Tibial nerve (tissue), 4 donors: ENCODE measurements around the gene CADPS2. TPM values are rescaled to one million over a fixed set of nuclear protein-coding genes. Genes with fewer than 3 reads are reported as not detected.

Experiments
- DNase-seq, 2 donors: peaks; one replicate each; pipeline ENCODE4 v3.0.0-alpha.2; 2019; ENCODE audit warnings: low spot score in 2 of 2
- H3K27ac ChIP-seq, 4 donors: fragments of 200-600 bp; sonication (generic) in 3 of 4; one replicate each; pipeline ENCODE4 v1.5.1; 2017 to 2019; ENCODE audit warnings: mild to moderate bottlenecking in 1 of 4
- H3K27me3 ChIP-seq, 2 donors: fragments of 200-600 bp; sonication (generic) in 1 of 2; one replicate each; pipeline versions ENCODE4 v1.5.1 to v1.6.0; 2017 to 2019
- H3K36me3 ChIP-seq, 3 donors: fragments of 200-600 bp; sonication (generic); one replicate each; pipeline ENCODE4 v1.5.1; 2018 to 2019
- H3K4me1 ChIP-seq, 4 donors: fragments of 200-600 bp; sonication (generic) in 3 of 4; one replicate each; pipeline ENCODE4 v1.5.1; 2017 to 2019
- H3K4me3 ChIP-seq, 4 donors: fragments of 200-600 bp; sonication (generic) in 3 of 4; one replicate each; pipeline ENCODE4 v1.5.1; 2017 to 2019; ENCODE audit warnings: mild to moderate bottlenecking in 1 of 4, moderate library complexity in 1 of 4
- H3K9me3 ChIP-seq, 4 donors: fragments of 200-600 bp; sonication (generic) in 3 of 4; one replicate each; pipeline ENCODE4 v1.5.1; 2017 to 2019
- CTCF ChIP-seq, 5 experiments: fragments of 200-600 bp in 3 of 5; fragments of 450-650 bp in 2 of 5; sonication (generic) in 3 of 5; IDR thresholded peaks; one replicate each; pipeline ENCODE4 v1.5.1; 2016 to 2019; ENCODE audit warnings: antibody characterized with exemption in 5 of 5, mild to moderate bottlenecking in 3 of 5, moderate library complexity in 2 of 5
- EP300 ChIP-seq, 2 donors: sonication (generic); formaldehyde crosslinking; IDR thresholded peaks; one replicate each; pipeline ENCODE4 v1.6.1; 2017; ENCODE audit warnings: antibody characterized with exemption in 2 of 2, mild to moderate bottlenecking in 1 of 2
- POLR2A ChIP-seq, 2 donors: fragments of 450-650 bp; IDR thresholded peaks; one replicate each; pipeline ENCODE4 v1.6.1; 2017; ENCODE audit warnings: antibody characterized with exemption in 2 of 2, mild to moderate bottlenecking in 2 of 2, moderate library complexity in 2 of 2
- WGBS, 2 donors: methylation state at CpG; one replicate each; pipeline ENCODE4 v1.1.5; 2018; 5-methylcytosine and 5-hydroxymethylcytosine counted together
- total RNA-seq, 4 donors: library from RNA; depleted of rRNA; stranded (reverse); fragments of >200 nt; gene quantifications; one replicate each; pipeline ENCODE4 v1.1.0, GENCODE V29; 2016

The CADPS2 gene
- total RNA-seq, 4 donors from 2014 or later = 20.3 to 44.4 (median 27.1) TPM

GRCh38 chr7:122492007-122492406, 394.3 kb downstream of the CADPS2 start:
- 94 to 97% methylated on average over 6 of the region's 6 CpGs for WGBS, 2 donors
- no peak for TF ChIP-seq EP300 (IDR thresholded peaks at IDR 0.05)
- TF ChIP-seq POLR2A (IDR thresholded peaks at IDR 0.05) = no peak
- no peak for TF ChIP-seq CTCF (IDR thresholded peaks at IDR 0.05)

GRCh38 chr7:122488241-122488640, 398.0 kb downstream of the CADPS2 start:
- Histone ChIP-seq H3K36me3 (no peaks in the 10 kb centered on the region), H3K9me3 (no peaks in the 10 kb centered on the region), H3K4me1 (no peaks in the 10 kb centered on the region), H3K27me3 (no peaks in the 10 kb centered on the region), H3K4me3 (no peak overlapping the region), H3K27ac (no peak overlapping the region)
- WGBS, 2 donors = 88 to 93% methylated on average over 3 of the region's 3 CpGs
- no peak for TF ChIP-seq EP300 (IDR thresholded peaks at IDR 0.05)
- TF ChIP-seq CTCF (IDR thresholded peaks at IDR 0.05) = no peak
- no peak for TF ChIP-seq POLR2A (IDR thresholded peaks at IDR 0.05)
- DNase-seq = no peak

More at GRCh38 chr7:122492007-122492406, 394.3 kb downstream of the CADPS2 start:
- H3K4me3 ChIP-seq = no peak overlapping the region
- no peaks in the 10 kb centered on the region for H3K36me3 ChIP-seq
- H3K4me1 ChIP-seq = no peaks in the 10 kb centered on the region
- no peaks in the 10 kb centered on the region for H3K9me3 ChIP-seq
- no peak overlapping the region for H3K27ac ChIP-seq
- DNase-seq = no peak
- H3K27me3 ChIP-seq = no peaks in the 10 kb centered on the region

GRCh38 chr7:122487131-122487530, 399.1 kb downstream of the CADPS2 start:
- Histone ChIP-seq H3K9me3 (no peaks in the 10 kb centered on the region), H3K4me3 (no peak overlapping the region), H3K27ac (no peak overlapping the region), H3K27me3 (no peaks in the 10 kb centered on the region), H3K4me1 (no peaks in the 10 kb centered on the region), H3K36me3 (no peaks in the 10 kb centered on the region)
- TF ChIP-seq CTCF (IDR thresholded peaks at IDR 0.05) (no peak), EP300 (IDR thresholded peaks at IDR 0.05) (no peak), POLR2A (IDR thresholded peaks at IDR 0.05) (no peak)
- whole genome bisulfite sequencing, 2 donors = 80 to 88% methylated on average over 5 of the region's 5 CpGs
- DNase-seq = no peak

- no peak overlapping the region for H3K27ac ChIP-seq
Observed at GRCh38 chr7:122485856-122486255, 400.4 kb downstream of the CADPS2 start.

GRCh38 chr7:122482212-122482611, 404.0 kb downstream of the CADPS2 start:
- H3K4me1 ChIP-seq = no peaks in the 10 kb centered on the region
- WGBS, 2 donors = 92 to 94% methylated on average over 4 of the region's 4 CpGs
- no peak overlapping the region for H3K4me3 ChIP-seq
- no peaks in the 10 kb centered on the region for H3K27me3 ChIP-seq
- H3K9me3 ChIP-seq = no peaks in the 10 kb centered on the region
- H3K36me3 ChIP-seq = no peaks in the 10 kb centered on the region
- no peak overlapping the region for H3K27ac ChIP-seq
- DNase-seq = no peak
- TF ChIP-seq CTCF (IDR thresholded peaks at IDR 0.05) = no peak

More at GRCh38 chr7:122485856-122486255, 400.4 kb downstream of the CADPS2 start:
- TF ChIP-seq CTCF (IDR thresholded peaks at IDR 0.05) = no peak
- no peak for TF ChIP-seq POLR2A (IDR thresholded peaks at IDR 0.05)
- TF ChIP-seq EP300 (IDR thresholded peaks at IDR 0.05) = no peak
- H3K4me1 ChIP-seq = no peaks in the 10 kb centered on the region
- no peak for DNase-seq
- H3K4me3 ChIP-seq = no peak overlapping the region
- H3K9me3 ChIP-seq = no peaks in the 10 kb centered on the region
- H3K27me3 ChIP-seq = no peaks in the 10 kb centered on the region
- no peaks in the 10 kb centered on the region for H3K36me3 ChIP-seq
